K562 (cell line): Measurements from ENCODE around the gene FBXW7. TPM values are rescaled to one million over a fixed set of nuclear protein-coding genes. Genes with fewer than 3 reads are reported as not detected.

Source experiments
- DNMT1 ChIP-seq: fragments of 450-650 bp; IDR thresholded peaks from 2 replicates; pipeline ENCODE4 v1.6.1; 2016; ENCODE audit warnings: antibody characterized with exemption, mild to moderate bottlenecking
- ESRRA ChIP-seq: fragments of 450-650 bp; IDR thresholded peaks from 2 replicates; pipeline ENCODE4 v1.6.1; 2014; ENCODE audit warnings: low read depth, mild to moderate bottlenecking, moderate library complexity, borderline replicate concordance
- FOXP4 ChIP-seq: sonication (generic); formaldehyde crosslinking; IDR thresholded peaks from 2 replicates; pipeline ENCODE4 v1.8.0; 2022; ENCODE audit warnings: mild to moderate bottlenecking, missing genetic modification reagents, borderline replicate concordance
- GATA2 ChIP-seq: sonication (generic); formaldehyde crosslinking; IDR thresholded peaks from 2 replicates; pipeline ENCODE4 v1.4.0; 2020; ENCODE audit warnings: mild to moderate bottlenecking, missing genetic modification reagents
- GATAD2B ChIP-seq: fragments of 450-650 bp; IDR thresholded peaks from 2 replicates; pipeline ENCODE4 v1.6.1; 2017; ENCODE audit warnings: mild to moderate bottlenecking, borderline replicate concordance
- HES1 ChIP-seq: fragments of 450-650 bp; IDR thresholded peaks from 2 replicates; pipeline ENCODE4 v1.6.1; 2016; ENCODE audit warnings: low read depth, mild to moderate bottlenecking, moderate library complexity
- KLF16 ChIP-seq: IDR thresholded peaks from 2 replicates; pipeline ENCODE4 v1.6.1; 2016; ENCODE audit warnings: antibody characterized with exemption
- MAFF ChIP-seq: IDR thresholded peaks from 2 replicates; pipeline ENCODE4 v1.6.1; 2012; ENCODE audit warnings: low read length, improper control_type of control experiment
- MGA ChIP-seq: fragments of 450-650 bp; IDR thresholded peaks from 2 replicates; pipeline ENCODE4 v1.6.1; 2016; ENCODE audit warnings: mild to moderate bottlenecking, moderate library complexity
- ZBTB9 ChIP-seq: fragments of 450-650 bp; formaldehyde crosslinking; IDR thresholded peaks from 2 replicates; pipeline ENCODE4 v1.4.0; 2020; ENCODE audit warnings: mild to moderate bottlenecking, moderate library complexity
- ZNF311 ChIP-seq: fragments of 250-450 bp; sonication (Bioruptor Pico); IDR thresholded peaks from 2 replicates; pipeline ENCODE4 v1.4.0; 2020; ENCODE audit warnings: mild to moderate bottlenecking, moderate library complexity
- polyA plus RNA-seq, 8 experiments: library from polyadenylated mRNA; depleted of rRNA in 4 of 8; stranded (reverse) in 5 of 8; unstranded in 3 of 8; fragments of >200 nt; fragmentation: Nextera tagmentation in 2 of 8; fragmentation: Illumina TruSeq in 1 of 8; extraction: Ambion mirVana in 2 of 8; extraction: Trizol in 1 of 8; gene quantifications; 2 replicates each; pipeline versions ENCODE4 v1.2.1 to v1.2.3, GENCODE V29; 2011 to 2014; ENCODE audit warnings: inconsistent platforms in 1 of 8, missing spikeins in 1 of 8
- total RNA-seq, 7 experiments: library from RNA; depleted of rRNA in 6 of 7; stranded (reverse); fragments of >200 nt in 6 of 7; fragmentation: Illumina TruSeq in 2 of 7; extraction: Trizol in 2 of 7; gene quantifications; 2 replicates each; pipeline versions ENCODE4 v1.2.1 to v1.2.3, GENCODE V29; 2011 to 2021; ENCODE audit warnings: low replicate concordance in 1 of 7

FBXW7 gene
- total and polyA plus RNA-seq, 9 of the 15 experiments (the other 6 are each of a cell fraction or from before 2014, with no cell fraction given), result 6.8 to 44.2 (median 16.4) TPM

GRCh38 chr4:152536545-152537182, 772 bp upstream of the FBXW7 start (continued):
- TF ChIP-seq MGA (peak; percentile 93), MAFF (no peak), GATAD2B (no peak), HES1 (no peak), ZBTB9 (no peak), KLF16 (no peak), ZNF311 (CRISPR knock-in tag) (no peak), DNMT1 (no peak), GATA2 (CRISPR knock-in tag) (no peak), FOXP4 (CRISPR knock-in tag) (no peak), ESRRA (no peak)
